Endothelial cell of umbilical vein (primary cell): ENCODE measurements around the gene CDC14B. TPM values are rescaled to one million over a fixed set of nuclear protein-coding genes. Genes with fewer than 3 reads are reported as not detected.

Experiments
- BruUV-seq: library from RNA; stranded (reverse); fragments of 400-500 nt; replicated peaks from 2 replicates; lab custom pipeline; 2021; lab: Mats Ljungman, UMichigan
- CTCF ChIA-PET: fragments of 300-600, 350-600 bp; sonication (Branson Sonifier 250); formaldehyde crosslinking; loops from one replicate; lab custom pipeline; 2021; ENCODE audit warnings: antibody characterized with exemption, inconsistent platforms; lab: Charles Lee
- POLR2A ChIA-PET: fragments of 300-600, 350-600 bp; sonication (Branson Sonifier 250); formaldehyde crosslinking; loops from one replicate; lab custom pipeline; 2021; ENCODE audit warnings: antibody characterized with exemption, inconsistent platforms; lab: Charles Lee
- DNase-seq: peaks from one replicate; pipeline ENCODE4 v3.0.0-alpha.2; 2011; ENCODE audit warnings: low read depth, low spot score
- FAIRE-seq: peaks from 2 replicates; lab custom pipeline; 2011; peaks lifted over from hg19 to GRCh38; lab: Jason Lieb, UNC
- H2AFZ ChIP-seq: 2 replicates; pipeline ENCODE4 v1.6.0; 2012; ENCODE audit warnings: low read depth, low read length, control low read depth, inconsistent platforms
- H3K27ac ChIP-seq: 2 replicates; pipeline ENCODE4 v1.5.1; 2011; ENCODE audit warnings: low read depth, mild to moderate bottlenecking, control low read depth, low read length, moderate library complexity; ENCODE audit not compliant: insufficient read depth
- H3K27me3 ChIP-seq, 2 experiments: 2 replicates each; pipeline versions ENCODE4 v1.6.0 to v1.6.1; 2011; ENCODE audit warnings: low read length in 2 of 2, mixed read lengths in 1 of 2; ENCODE audit not compliant: control insufficient read depth in 2 of 2, insufficient read depth in 2 of 2
- H3K36me3 ChIP-seq, 2 experiments: 2 replicates in 1 of 2; 3 replicates in 1 of 2; pipeline ENCODE4 v1.5.1; 2011; ENCODE audit warnings: low read length in 2 of 2, mild to moderate bottlenecking in 1 of 2, moderate library complexity in 1 of 2; ENCODE audit not compliant: control insufficient read depth in 2 of 2, insufficient read depth in 2 of 2; ENCODE audit errors: extremely low read depth in 1 of 2
- H3K4me1 ChIP-seq: 3 replicates; pipeline ENCODE4 v1.5.1; 2011; ENCODE audit warnings: mild to moderate bottlenecking, low read length; ENCODE audit not compliant: control insufficient read depth, insufficient read depth; ENCODE audit errors: extremely low read depth
- H3K4me2 ChIP-seq: 2 replicates; pipeline ENCODE4 v1.6.1; 2011; ENCODE audit warnings: low read length, control low read depth, mixed read lengths; ENCODE audit not compliant: insufficient read depth
- H3K4me3 ChIP-seq, 3 experiments: fragments of 200-600 bp in 1 of 3; sonication (generic), shearing (Covaris generic) in 1 of 3; replicated peaks in 1 of 3; 2 replicates each; pipeline ENCODE4 v1.5.1; 2011 to 2016; ENCODE audit warnings: control low read depth in 3 of 3, low read length in 3 of 3, mild to moderate bottlenecking in 2 of 3, inconsistent platforms in 1 of 3, low read depth in 1 of 3, moderate library complexity in 1 of 3; ENCODE audit not compliant: insufficient read depth in 1 of 3
- H3K79me2 ChIP-seq: 2 replicates; pipeline ENCODE4 v1.6.0; 2012; ENCODE audit warnings: low read length, inconsistent platforms; ENCODE audit not compliant: control insufficient read depth, insufficient read depth
- H3K9ac ChIP-seq: replicated peaks from 2 replicates; pipeline ENCODE3; 2011; ENCODE audit warnings: low read length, control low read depth; ENCODE audit not compliant: insufficient read depth; ENCODE audit errors: extremely low read depth
- H3K9me1 ChIP-seq: replicated peaks from 3 replicates; pipeline ENCODE4 v1.6.0; 2011; ENCODE audit warnings: mild to moderate bottlenecking, low read length; ENCODE audit not compliant: control insufficient read depth, insufficient read depth; ENCODE audit errors: extremely low read depth
- H3K9me3 ChIP-seq: replicated peaks from 2 replicates; pipeline ENCODE4 v1.5.1; 2012; ENCODE audit warnings: low read length, inconsistent platforms; ENCODE audit not compliant: control insufficient read depth, insufficient read depth
- H4K20me1 ChIP-seq: replicated peaks from 2 replicates; pipeline ENCODE3; 2011; ENCODE audit warnings: mild to moderate bottlenecking, low read length; ENCODE audit not compliant: control insufficient read depth, insufficient read depth; ENCODE audit errors: extremely low read depth
- EZH2 ChIP-seq: IDR thresholded peaks from 2 replicates; pipeline ENCODE4 v1.6.1; 2012; ENCODE audit warnings: borderline replicate concordance, low read depth, mild to moderate bottlenecking, moderate library complexity, low read length, inconsistent platforms; ENCODE audit not compliant: severe bottlenecking
- FOS ChIP-seq: IDR thresholded peaks from 2 replicates; pipeline ENCODE4 v1.6.1; 2011; ENCODE audit warnings: mild to moderate bottlenecking, low read length, moderate library complexity, borderline replicate concordance; ENCODE audit not compliant: insufficient read depth
- GATA2 ChIP-seq: IDR thresholded peaks from 2 replicates; pipeline ENCODE4 v1.7.0; 2011; ENCODE audit warnings: low read depth, mild to moderate bottlenecking, moderate library complexity, mixed read lengths, low read length; ENCODE audit not compliant: insufficient read length, insufficient read depth
- JUN ChIP-seq: IDR thresholded peaks from 2 replicates; pipeline ENCODE4 v1.6.1; 2011; ENCODE audit warnings: borderline replicate concordance, low read depth; ENCODE audit not compliant: insufficient read length, insufficient read depth
- MYC ChIP-seq: IDR thresholded peaks from one replicate; pipeline ENCODE4 v1.6.1; 2011; ENCODE audit warnings: mild to moderate bottlenecking, low read depth, low read length
- POLR2A ChIP-seq: IDR thresholded peaks from 2 replicates; pipeline ENCODE4 v1.6.1; 2012; ENCODE audit warnings: low read depth, mild to moderate bottlenecking, control low read depth, low read length
- POLR2AphosphoS5 ChIP-seq: IDR thresholded peaks from 2 replicates; pipeline ENCODE4 v1.6.1; 2012; ENCODE audit warnings: low read depth, mild to moderate bottlenecking, control low read depth, low read length, moderate library complexity; ENCODE audit not compliant: insufficient read depth
- dilution Hi-C: fragments of 300-500 bp; cut with MboI; formaldehyde crosslinking; loops from one replicate; pipeline ENCODE4 v1.15.0; 2019; ENCODE audit warnings: low sequenced_read_pairs; ENCODE audit not compliant: extremely low pct_ligation_motif_present
- intact Hi-C: fragments of 100-400 bp; cut with micrococcal nuclease; formaldehyde crosslinking; loops from one replicate; pipeline ENCODE4 v1.10.0; 2022
- polyA plus RNA-seq, 4 experiments: library from polyadenylated mRNA; depleted of rRNA in 3 of 4; stranded (reverse) in 3 of 4; unstranded in 1 of 4; fragments of >200 nt; gene quantifications; 2 replicates each; pipeline versions ENCODE4 v1.2.1 to v1.2.3, GENCODE V29; 2011 to 2012; ENCODE audit warnings: missing spikeins in 1 of 4
- total RNA-seq: library from RNA; stranded (reverse); gene quantifications from 2 replicates; pipeline ENCODE4 v1.2.3, GENCODE V29; 2021
- TF ChIP-seq, protein P1 (sequence below), 2 donors: IDR thresholded peaks; 1 replicate in 1 of 2; 2 replicates in 1 of 2; pipeline ENCODE4 v1.5.1; 2011; ENCODE audit warnings: low read length in 2 of 2, mild to moderate bottlenecking in 2 of 2, moderate library complexity in 2 of 2, control low read depth in 1 of 2, inconsistent platforms in 1 of 2, low read depth in 1 of 2; ENCODE audit not compliant: insufficient read depth in 1 of 2; ENCODE audit errors: extremely low read depth in 1 of 2
- TF ChIP-seq, protein P2 (sequence below): IDR thresholded peaks from 2 replicates; pipeline ENCODE4 v1.6.1; 2011; ENCODE audit not compliant: insufficient read depth, insufficient read length

Gene CDC14B
- total and polyA plus RNA-seq, 2 donors (not counting 3 experiments of a cell fraction or from before 2014, with no cell fraction given): 0.39 to 0.93 TPM

DNA sequence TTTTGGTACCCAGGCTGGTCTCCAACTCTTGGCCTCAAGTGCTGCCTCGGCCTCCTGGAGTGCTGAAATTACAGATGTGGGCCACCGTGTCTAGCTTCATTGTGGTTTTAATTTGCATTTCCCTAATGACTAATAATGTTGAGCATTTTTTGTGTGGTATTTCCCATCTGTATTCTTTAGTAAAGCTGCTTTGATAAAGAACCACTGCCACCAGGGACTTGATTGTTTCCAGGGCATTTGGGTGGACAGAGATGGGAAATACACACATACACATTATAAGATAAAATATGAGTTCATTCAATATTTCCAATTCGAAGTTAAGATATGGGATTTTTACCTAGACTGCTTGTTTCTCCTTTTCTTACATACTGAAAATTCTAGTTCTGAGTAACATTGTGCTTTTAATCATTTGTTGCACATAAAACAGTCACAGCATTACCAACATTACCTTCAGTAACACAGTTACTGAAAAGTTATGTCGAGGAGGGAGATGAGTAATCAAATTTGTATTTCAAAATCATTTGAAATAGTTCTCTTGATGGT lies 140.7 kb downstream of the CDC14B start:
- no peak overlapping the region for H3K4me2 ChIP-seq
- dilution Hi-C loops (no loop called here), intact Hi-C loops (no loop called here)
- BruUV-seq: no TSS peak
- H4K20me1 ChIP-seq: no peaks in the 10 kb centered on the region
- CTCF ChIA-PET: interaction anchor here (0.5 to 1.2 kb wide), 2 partner anchors 134 to 151 kb away, joined by 3 read pairs; no protein-coding TSS in a partner anchor
- DNase-seq: no peak
- no peaks in the 10 kb centered on the region for H3K27me3 ChIP-seq
- no peaks in the 10 kb centered on the region for H3K36me3 ChIP-seq
- H2AFZ ChIP-seq: no peak overlapping the region
- H3K9me1 ChIP-seq: no peaks in the 10 kb centered on the region
- H3K9me3 ChIP-seq: no peaks in the 10 kb centered on the region
- no peaks in the 10 kb centered on the region for H3K79me2 ChIP-seq
- H3K4me3 ChIP-seq: no peak overlapping the region
- no peak overlapping the region for H3K9ac ChIP-seq
- H3K27ac ChIP-seq: no peak overlapping the region
- FAIRE-seq: no peak
- POLR2A ChIA-PET: no interaction called here
- no peaks in the 10 kb centered on the region for H3K4me1 ChIP-seq
- no peak for TF ChIP-seq FOS
- no peak for TF ChIP-seq GATA2
- TF ChIP-seq, protein P1, sequence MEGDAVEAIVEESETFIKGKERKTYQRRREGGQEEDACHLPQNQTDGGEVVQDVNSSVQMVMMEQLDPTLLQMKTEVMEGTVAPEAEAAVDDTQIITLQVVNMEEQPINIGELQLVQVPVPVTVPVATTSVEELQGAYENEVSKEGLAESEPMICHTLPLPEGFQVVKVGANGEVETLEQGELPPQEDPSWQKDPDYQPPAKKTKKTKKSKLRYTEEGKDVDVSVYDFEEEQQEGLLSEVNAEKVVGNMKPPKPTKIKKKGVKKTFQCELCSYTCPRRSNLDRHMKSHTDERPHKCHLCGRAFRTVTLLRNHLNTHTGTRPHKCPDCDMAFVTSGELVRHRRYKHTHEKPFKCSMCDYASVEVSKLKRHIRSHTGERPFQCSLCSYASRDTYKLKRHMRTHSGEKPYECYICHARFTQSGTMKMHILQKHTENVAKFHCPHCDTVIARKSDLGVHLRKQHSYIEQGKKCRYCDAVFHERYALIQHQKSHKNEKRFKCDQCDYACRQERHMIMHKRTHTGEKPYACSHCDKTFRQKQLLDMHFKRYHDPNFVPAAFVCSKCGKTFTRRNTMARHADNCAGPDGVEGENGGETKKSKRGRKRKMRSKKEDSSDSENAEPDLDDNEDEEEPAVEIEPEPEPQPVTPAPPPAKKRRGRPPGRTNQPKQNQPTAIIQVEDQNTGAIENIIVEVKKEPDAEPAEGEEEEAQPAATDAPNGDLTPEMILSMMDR (IDR thresholded peaks at IDR 0.05; ENCODE audit: extremely low read depth in 1 of 2, insufficient read depth in 1 of 2, low read depth in 1 of 2, low read length in 2 of 2): no peak
- TF ChIP-seq POLR2A: no peak
- no peak for TF ChIP-seq JUN
- no peak for TF ChIP-seq EZH2
- no peak for TF ChIP-seq POLR2AphosphoS5
- no peak for TF ChIP-seq MYC
- TF ChIP-seq, protein P2, sequence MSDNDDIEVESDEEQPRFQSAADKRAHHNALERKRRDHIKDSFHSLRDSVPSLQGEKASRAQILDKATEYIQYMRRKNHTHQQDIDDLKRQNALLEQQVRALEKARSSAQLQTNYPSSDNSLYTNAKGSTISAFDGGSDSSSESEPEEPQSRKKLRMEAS: no peak
